ENCODE results near the gene KSR1.

Gene KSR1

GRCh38 chr17:27475070-27475673, 18.9 kb downstream of the KSR1 start:
- no peak for DNase-seq

GRCh38 chr17:27475981-27476895, 20.0 kb downstream of the KSR1 start:
- DNase-seq = no peak

- no peak for DNase-seq
These were observed 21.0 kb downstream of the KSR1 start for GRCh38 chr17:27477050-27477888.

- DNase-seq = no peak
These were observed 21.9 kb downstream of the KSR1 start for GRCh38 chr17:27477971-27478684.

- no peak for DNase-seq
These were observed 22.8 kb downstream of the KSR1 start for GRCh38 chr17:27478901-27479538.

GRCh38 chr17:27479838-27480237, 23.6 kb downstream of the KSR1 start:
- DNase-seq = no peak

- DNase-seq = no peak
These were observed 24.5 kb downstream of the KSR1 start for GRCh38 chr17:27480699-27481098.

- no peak for DNase-seq
These were observed 25.1 kb downstream of the KSR1 start for GRCh38 chr17:27481327-27481726.

- no peak for DNase-seq
These were observed 28.9 kb downstream of the KSR1 start for GRCh38 chr17:27485125-27485524.

- DNase-seq = no peak
These were observed 29.7 kb downstream of the KSR1 start for GRCh38 chr17:27485716-27486495.

GRCh38 chr17:27486741-27487140, 30.5 kb downstream of the KSR1 start:
- DNase-seq = no peak

GRCh38 chr17:27488231-27488630, 32.0 kb downstream of the KSR1 start:
- no peak for DNase-seq

- DNase-seq = no peak
These were observed 32.9 kb downstream of the KSR1 start for GRCh38 chr17:27489045-27489715.

- no peak for DNase-seq
These were observed 34.1 kb downstream of the KSR1 start for GRCh38 chr17:27490391-27490790.

GRCh38 chr17:27491713-27492190, 35.5 kb downstream of the KSR1 start:
- no peak for DNase-seq

- DNase-seq = no peak
These were observed 36.2 kb downstream of the KSR1 start for GRCh38 chr17:27492470-27492869.

- no peak for DNase-seq
These were observed 36.8 kb downstream of the KSR1 start for GRCh38 chr17:27493088-27493487.

- peak; percentile 94 for DNase-seq
These were observed 38.2 kb downstream of the KSR1 start for GRCh38 chr17:27494192-27495091.

GRCh38 chr17:27495460-27495859, 39.2 kb downstream of the KSR1 start:
- DNase-seq = peak; percentile 43

- DNase-seq = no peak
These were observed 39.8 kb downstream of the KSR1 start for GRCh38 chr17:27496005-27496404.
